CD14-positive monocyte (primary cell): ENCODE measurements around the gene ARCN1. TPM values are rescaled to one million over a fixed set of nuclear protein-coding genes. Genes with fewer than 3 reads are reported as not detected.

Experiments used
- DNase-seq, 3 donors: peaks; one replicate each; pipeline ENCODE4 v3.0.0-alpha.2; 2011 to 2022
- H2AFZ ChIP-seq: 2 replicates; pipeline ENCODE4 v1.6.0; 2012; ENCODE audit warnings: mild to moderate bottlenecking, low read depth, low read length, inconsistent platforms; ENCODE audit not compliant: insufficient read depth, poor library complexity, severe bottlenecking
- H3K27ac ChIP-seq, 2 donors: 1 replicate in 1 of 2; 2 replicates in 1 of 2; pipeline ENCODE4 v1.5.1; 2012 to 2013; ENCODE audit warnings: low read length in 2 of 2, control low read depth in 1 of 2, inconsistent platforms in 1 of 2, low read depth in 1 of 2, mild to moderate bottlenecking in 1 of 2
- H3K27me3 ChIP-seq, 2 donors: one replicate each; pipeline versions ENCODE4 v1.6.0 to v1.6.1; 2011 to 2013; ENCODE audit warnings: low read length in 2 of 2; ENCODE audit not compliant: control insufficient read depth in 2 of 2, insufficient read depth in 2 of 2
- H3K36me3 ChIP-seq, 2 donors: replicated peaks in 1 of 2; 1 replicate in 1 of 2; 2 replicates in 1 of 2; pipeline versions ENCODE4 v1.5.1 to v1.6.1; 2012 to 2013; ENCODE audit warnings: low read length in 2 of 2, control low read depth in 1 of 2, inconsistent platforms in 1 of 2, mild to moderate bottlenecking in 1 of 2; ENCODE audit not compliant: insufficient read depth in 2 of 2, control insufficient read depth in 1 of 2
- H3K4me1 ChIP-seq, 2 donors: 1 replicate in 1 of 2; 2 replicates in 1 of 2; pipeline versions ENCODE4 v1.5.1 to v1.6.1; 2012 to 2013; ENCODE audit warnings: low read length in 2 of 2, control low read depth in 1 of 2, inconsistent platforms in 1 of 2, mild to moderate bottlenecking in 1 of 2, moderate library complexity in 1 of 2; ENCODE audit not compliant: insufficient read depth in 2 of 2, control insufficient read depth in 1 of 2
- H3K4me2 ChIP-seq: replicated peaks from 2 replicates; pipeline ENCODE3; 2012; ENCODE audit warnings: low read length, moderate library complexity, mild to moderate bottlenecking; ENCODE audit not compliant: poor library complexity, severe bottlenecking; ENCODE audit errors: extremely low read depth
- H3K4me3 ChIP-seq, 3 experiments: fragments of 200-600 bp in 1 of 3; sonication (generic) in 1 of 3; replicated peaks in 1 of 3; 1 replicate in 2 of 3; 2 replicates in 1 of 3; pipeline ENCODE4 v1.5.1; 2011 to 2013; ENCODE audit warnings: low read length in 3 of 3, mild to moderate bottlenecking in 3 of 3, control low read depth in 2 of 3, low read depth in 2 of 3, inconsistent platforms in 1 of 3, moderate library complexity in 1 of 3
- H3K79me2 ChIP-seq: 2 replicates; pipeline ENCODE4 v1.6.0; 2012; ENCODE audit warnings: mild to moderate bottlenecking, control low read depth, inconsistent platforms, low read length, moderate library complexity; ENCODE audit not compliant: insufficient read depth
- H3K9ac ChIP-seq: 2 replicates; pipeline ENCODE4 v1.6.0; 2017; ENCODE audit warnings: low read length, mild to moderate bottlenecking; ENCODE audit not compliant: insufficient read depth, poor library complexity, severe bottlenecking
- H3K9me3 ChIP-seq, 2 donors: replicated peaks in 1 of 2; 1 replicate in 1 of 2; 2 replicates in 1 of 2; pipeline versions ENCODE4 v1.5.1 to v1.6.1; 2012 to 2013; ENCODE audit warnings: low read length in 2 of 2, control low read depth in 1 of 2; ENCODE audit not compliant: control insufficient read depth in 1 of 2, insufficient read depth in 1 of 2
- H4K20me1 ChIP-seq: 2 replicates; pipeline ENCODE4 v1.6.0; 2012; ENCODE audit warnings: mild to moderate bottlenecking, low read length, control low read depth, moderate library complexity; ENCODE audit not compliant: insufficient read depth
- H3K27ac Mint-ChIP-seq, 7 donors: one replicate each; pipeline ENCODE4 v1.8.0; 2020; ENCODE audit warnings: mild to moderate bottlenecking in 7 of 7, mixed read lengths in 7 of 7, moderate library complexity in 6 of 7, inconsistent platforms in 2 of 7
- H3K27me3 Mint-ChIP-seq, 3 donors: one replicate each; pipeline ENCODE4 v1.8.0; 2021 to 2022; ENCODE audit warnings: low read depth in 3 of 3, mild to moderate bottlenecking in 3 of 3, mixed read lengths in 3 of 3, moderate library complexity in 3 of 3, inconsistent platforms in 1 of 3
- H3K36me3 Mint-ChIP-seq, 2 donors: one replicate each; pipeline ENCODE4 v1.8.0; 2020; ENCODE audit warnings: mixed read lengths in 2 of 2, inconsistent platforms in 1 of 2, mild to moderate bottlenecking in 1 of 2
- H3K4me1 Mint-ChIP-seq: one replicate; pipeline ENCODE4 v1.8.0; 2020; ENCODE audit warnings: mild to moderate bottlenecking, mixed read lengths
- H3K4me3 Mint-ChIP-seq, 2 donors: one replicate each; pipeline ENCODE4 v1.8.0; 2020; ENCODE audit warnings: mild to moderate bottlenecking in 2 of 2, mixed read lengths in 2 of 2, moderate library complexity in 1 of 2
- H3K9me3 Mint-ChIP-seq, 7 donors: one replicate each; pipeline ENCODE4 v1.8.0; 2020 to 2022; ENCODE audit warnings: mixed read lengths in 7 of 7, mild to moderate bottlenecking in 6 of 7, moderate library complexity in 6 of 7, inconsistent platforms in 2 of 7
- whole genome bisulfite sequencing: methylation state at CpG from one replicate; pipeline ENCODE4 v1.1.5; 2013; ENCODE audit warnings: missing lambda C conversion rate; ENCODE audit not compliant: insufficient coverage; 5-methylcytosine and 5-hydroxymethylcytosine counted together
- intact Hi-C, 2 donors: fragments of 100-400 bp; cut with micrococcal nuclease; formaldehyde crosslinking; loops; one replicate each; pipeline versions ENCODE4 v1.15.0 to v1.15.1; 2023
- polyA minus RNA-seq: library from RNA; depleted of rRNA, polyadenylated mRNA; stranded (reverse); fragments of >200 nt; gene quantifications from 2 replicates; pipeline ENCODE4 v1.2.3, GENCODE V29; 2012
- polyA plus RNA-seq, 3 donors: library from polyadenylated mRNA; depleted of rRNA in 1 of 3; unstranded in 2 of 3; stranded (reverse) in 1 of 3; fragments of 300-500 nt in 2 of 3; fragments of >200 nt in 1 of 3; fragmentation: Illumina TruSeq in 2 of 3; gene quantifications; 1 replicate in 2 of 3; 2 replicates in 1 of 3; pipeline ENCODE4 v1.2.3, GENCODE V29; 2012 to 2021
- total RNA-seq, 12 experiments: library from RNA in 1 of 12; stranded (reverse) in 1 of 12; fragments of 120-200 nt in 1 of 12; gene quantifications; one replicate each; pipeline ENCODE4 v1.2.4 and lab custom pipeline; 2013 to 2026; ENCODE audit warnings: mixed read lengths in 6 of 12, inconsistent platforms in 1 of 12
- TF ChIP-seq, protein P1 (sequence below): fragments of 200-600 bp; IDR thresholded peaks from one replicate; pipeline ENCODE4 v1.8.0; 2022; ENCODE audit warnings: antibody characterized with exemption, mild to moderate bottlenecking

Gene ARCN1
- 75.2 TPM for total RNA-seq (2013)
- polyA plus RNA-seq (100 to 1,000 TPM in 1 of 3 donors, 10 to 100 TPM in 2; 36.1 to 101 (median 79.7) TPM), polyA minus RNA-seq (23.0 and 47.5 TPM in 2 replicates), total RNA-seq (lab: John Stamatoyannopoulos, UW) (92.4 to 244 (median 137) reads per million in 11 experiments)

DNA sequence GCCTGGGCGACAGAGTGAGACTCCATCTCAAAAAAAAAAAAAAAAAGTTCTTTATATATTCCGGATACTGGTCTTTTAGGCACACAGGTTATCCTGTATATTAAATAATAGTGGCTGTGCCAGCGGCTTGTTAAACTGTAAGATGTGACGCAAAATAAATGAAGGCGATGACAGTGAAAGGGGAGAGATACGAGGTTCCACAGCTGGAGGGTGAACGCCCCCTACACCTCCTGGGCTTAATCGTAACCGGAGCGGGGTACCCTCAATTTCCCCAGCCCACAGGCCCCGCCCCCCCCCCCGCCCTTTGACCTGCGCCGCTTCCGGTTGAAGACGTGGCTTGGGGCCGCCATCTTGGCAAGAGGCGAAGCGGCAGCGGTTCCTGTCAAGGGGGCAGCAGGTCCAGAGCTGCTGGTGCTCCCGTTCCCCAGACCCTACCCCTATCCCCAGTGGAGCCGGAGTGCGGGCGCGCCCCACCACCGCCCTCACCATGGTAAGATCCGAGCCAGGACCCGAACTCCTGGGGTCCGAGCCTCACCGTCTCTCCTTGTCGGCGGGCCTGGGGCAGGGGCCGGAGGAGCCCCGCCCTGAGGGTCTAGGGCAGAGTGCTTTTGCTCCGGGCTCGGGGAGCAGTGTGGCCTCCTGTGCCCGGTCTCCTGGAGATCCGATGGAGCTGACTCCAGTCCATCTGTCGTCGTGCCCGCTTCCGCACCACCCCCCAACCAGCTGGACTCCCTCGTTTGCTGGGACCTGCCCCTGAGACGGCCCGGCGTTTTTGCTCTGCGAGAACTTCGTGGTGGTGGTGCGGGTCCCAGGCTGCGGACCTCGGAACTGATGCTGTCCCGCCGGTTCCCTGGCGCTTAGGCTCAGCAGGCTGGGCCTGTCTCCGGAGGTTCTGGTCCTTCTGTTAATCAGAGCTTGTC lies at the start of gene ARCN1:
Gene ARCN1, plus strand, starts transcription at position 349 of the 920 bp plus-strand sequence. Its CDS starts 139 bp downstream, at position 488.
- H3K4me1 ChIP-seq, result peaks cover 16 to 33% of the 10 kb centered on the region in 2 donors
- Mint-ChIP-seq H3K4me1 (peaks cover 41% of the 10 kb centered on the region), H3K9me3 (no peaks in the 10 kb centered on the region), H3K27me3 (peaks cover 0 to under 1% (median 0%) of the 10 kb centered on the region in 3 donors), H3K27ac (peak within 1 kb of the TSS; percentile 93 to 98 (median 95)), H3K36me3 (peaks cover 2 to 11% of the 10 kb centered on the region in 2 donors), H3K4me3 (peak within 1 kb of the TSS; percentile 94 to 97)
- intact Hi-C loops, result no loop called here
- no peaks in the 10 kb centered on the region for H3K27me3 ChIP-seq
- TF ChIP-seq, protein P1, sequence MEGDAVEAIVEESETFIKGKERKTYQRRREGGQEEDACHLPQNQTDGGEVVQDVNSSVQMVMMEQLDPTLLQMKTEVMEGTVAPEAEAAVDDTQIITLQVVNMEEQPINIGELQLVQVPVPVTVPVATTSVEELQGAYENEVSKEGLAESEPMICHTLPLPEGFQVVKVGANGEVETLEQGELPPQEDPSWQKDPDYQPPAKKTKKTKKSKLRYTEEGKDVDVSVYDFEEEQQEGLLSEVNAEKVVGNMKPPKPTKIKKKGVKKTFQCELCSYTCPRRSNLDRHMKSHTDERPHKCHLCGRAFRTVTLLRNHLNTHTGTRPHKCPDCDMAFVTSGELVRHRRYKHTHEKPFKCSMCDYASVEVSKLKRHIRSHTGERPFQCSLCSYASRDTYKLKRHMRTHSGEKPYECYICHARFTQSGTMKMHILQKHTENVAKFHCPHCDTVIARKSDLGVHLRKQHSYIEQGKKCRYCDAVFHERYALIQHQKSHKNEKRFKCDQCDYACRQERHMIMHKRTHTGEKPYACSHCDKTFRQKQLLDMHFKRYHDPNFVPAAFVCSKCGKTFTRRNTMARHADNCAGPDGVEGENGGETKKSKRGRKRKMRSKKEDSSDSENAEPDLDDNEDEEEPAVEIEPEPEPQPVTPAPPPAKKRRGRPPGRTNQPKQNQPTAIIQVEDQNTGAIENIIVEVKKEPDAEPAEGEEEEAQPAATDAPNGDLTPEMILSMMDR, result no peak
- H3K4me2 ChIP-seq, result peak within 1 kb of the TSS; percentile 94
- peak within 1 kb of the TSS; percentile 89 to 99 for H3K27ac ChIP-seq
- peaks cover 56% of the 10 kb centered on the region for H3K79me2 ChIP-seq
- H3K9ac ChIP-seq, result peak within 1 kb of the TSS; percentile 100
- peaks cover 38% of the 10 kb centered on the region for H4K20me1 ChIP-seq
- peaks cover 1 to 13% of the 10 kb centered on the region in 2 donors for H3K36me3 ChIP-seq
- H2AFZ ChIP-seq, result peak within 1 kb of the TSS; percentile 91
- under 1% methylated on average over 34 of the region's 55 CpGs for WGBS
- no peaks in the 10 kb centered on the region for H3K9me3 ChIP-seq
- peak; percentile 68 to 77 (median 71) for DNase-seq
- H3K4me3 ChIP-seq, result peak within 1 kb of the TSS; percentile 84 to 99 (median 87)

DNA sequence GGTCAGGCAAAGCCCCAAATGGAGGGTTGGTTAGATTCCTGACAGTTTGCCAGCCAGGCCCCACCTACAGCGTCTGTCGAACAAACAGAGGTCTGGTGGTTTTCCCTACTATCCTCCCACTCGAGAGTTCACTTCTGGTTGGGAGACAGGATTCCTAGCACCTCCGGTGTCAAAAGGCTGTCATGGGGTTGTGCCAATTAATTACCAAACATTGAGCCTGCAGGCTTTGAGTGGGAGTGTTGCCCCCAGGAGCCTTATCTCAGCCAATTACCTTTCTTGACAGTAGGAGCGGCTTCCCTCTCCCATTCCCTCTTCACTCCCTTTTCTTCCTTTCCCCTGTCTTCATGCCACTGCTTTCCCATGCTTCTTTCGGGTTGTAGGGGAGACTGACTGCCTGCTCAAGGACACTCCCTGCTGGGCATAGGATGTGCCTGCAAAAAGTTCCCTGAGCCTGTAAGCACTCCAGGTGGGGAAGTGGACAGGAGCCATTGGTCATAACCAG lies 49.6 kb upstream of the ARCN1 start:
- Histone ChIP-seq H3K79me2 (no peaks in the 10 kb centered on the region), H3K27me3 (no peaks in the 10 kb centered on the region), H3K9me3 (no peaks in the 10 kb centered on the region), H4K20me1 (peaks cover 13% of the 10 kb centered on the region), H3K36me3 (peaks cover 50 to 67% of the 10 kb centered on the region in 2 donors), H2AFZ (no peak overlapping the region), H3K9ac (no peak overlapping the region), H3K4me2 (no peak overlapping the region), H3K4me1 (peaks cover 15% of the 10 kb centered on the region in 2 donors), H3K27ac (no peak overlapping the region), H3K4me3 (no peak overlapping the region)
- H3K4me1 Mint-ChIP-seq, result peaks cover 28% of the 10 kb centered on the region
- 50% methylated on average over 1 of the region's 6 CpGs for WGBS
- intact Hi-C loops, result no loop called here
- no peak for DNase-seq
- no peak overlapping the region for H3K27ac Mint-ChIP-seq
- H3K27me3 Mint-ChIP-seq, result peaks cover 0 to 5% (median 2%) of the 10 kb centered on the region in 3 donors
- H3K9me3 Mint-ChIP-seq, result no peaks in the 10 kb centered on the region
- TF ChIP-seq, protein P1, result no peak
- peaks cover 57 to 77% of the 10 kb centered on the region in 2 donors for H3K36me3 Mint-ChIP-seq
- no peak overlapping the region for H3K4me3 Mint-ChIP-seq
